Body of pancreas (tissue), 4 donors: ENCODE data around the gene KCTD4. TPM values are rescaled to one million over a fixed set of nuclear protein-coding genes. Genes with fewer than 3 reads are reported as not detected.
"Not testable (repeated sequence)": the region's sequence is repeated elsewhere in the genome, so short reads cannot be mapped to it uniquely, and the experiment has no call there.

Experiments
- ATAC-seq: fragments of 150-250 bp; one replicate; pipeline ENCODE4 v1.9.1; 2016
- DNase-seq, 4 donors: peaks; one replicate each; pipeline ENCODE4 v3.0.0-alpha.2; 2019
- H3K27ac ChIP-seq, 4 donors: fragments of 200-600 bp; sonication (generic); 1 replicate in 3 of 4; 2 replicates in 1 of 4; pipeline versions ENCODE4 v1.5.1 to v1.6.1; 2016 to 2019; ENCODE audit warnings: mild to moderate bottlenecking in 1 of 4, mixed read lengths in 1 of 4, moderate library complexity in 1 of 4
- H3K27me3 ChIP-seq, 2 donors: fragments of 200-600 bp; sonication (generic); one replicate each; pipeline ENCODE4 v1.6.0; 2016; ENCODE audit warnings: mild to moderate bottlenecking in 1 of 2
- H3K36me3 ChIP-seq, 2 donors: fragments of 200-600 bp; sonication (generic); replicated peaks in 1 of 2; 2 replicates each; pipeline ENCODE4 v1.5.1; 2016; ENCODE audit warnings: low read depth in 2 of 2; ENCODE audit not compliant: insufficient read depth in 1 of 2
- H3K4me1 ChIP-seq: fragments of 200-600 bp; sonication (generic); one replicate; pipeline ENCODE4 v1.6.0; 2016
- H3K4me3 ChIP-seq, 2 donors: fragments of 200-600 bp; sonication (generic); 1 replicate in 1 of 2; 2 replicates in 1 of 2; pipeline ENCODE4 v1.5.1; 2016 to 2019
- H3K9me3 ChIP-seq, 3 donors: fragments of 200-600 bp; sonication (generic); 1 replicate in 2 of 3; 2 replicates in 1 of 3; pipeline ENCODE4 v1.5.1; 2016
- CTCF ChIP-seq, 7 experiments: fragments of 450-650 bp in 4 of 7; fragments of 200-600 bp in 3 of 7; sonication (generic) in 3 of 7; IDR thresholded peaks; one replicate each; pipeline ENCODE4 v1.5.1; 2016 to 2019; ENCODE audit warnings: antibody characterized with exemption in 7 of 7
- POLR2A ChIP-seq, 3 donors: fragments of 450-650 bp; IDR thresholded peaks; one replicate each; pipeline ENCODE4 v1.6.1; 2016; ENCODE audit warnings: antibody characterized with exemption in 3 of 3, mild to moderate bottlenecking in 2 of 3
- WGBS, 2 donors: methylation state at CpG; one replicate each; pipeline ENCODE4 v1.1.5; 2017; 5-methylcytosine and 5-hydroxymethylcytosine counted together
- intact Hi-C: fragments of 100-400 bp; cut with DNase I; formaldehyde crosslinking; loops from one replicate; pipeline ENCODE4 v1.15.1; 2023
- total RNA-seq, 2 donors: library from RNA; depleted of rRNA; stranded (reverse); fragments of >200 nt; gene quantifications; one replicate each; pipeline ENCODE4 v1.1.0, GENCODE V29; 2016

The KCTD4 gene
- not detected for total RNA-seq

- no peaks in the 10 kb centered on the region for H3K36me3 ChIP-seq
- no peaks in the 10 kb centered on the region for H3K27me3 ChIP-seq
- TF ChIP-seq CTCF (IDR thresholded peaks at IDR 0.05) (no peak), POLR2A (IDR thresholded peaks at IDR 0.05) (no peak)
- H3K27ac ChIP-seq: no peak within 1 kb of the TSS
- intact Hi-C loops: no loop called here
- 83 to 89% methylated on average over 2 of the region's 2 CpGs for WGBS, 2 donors
- no peak within 1 kb of the TSS for H3K4me3 ChIP-seq
- ATAC-seq: no peak
- DNase-seq: no peak
- peaks cover 6% of the 10 kb centered on the region for H3K4me1 ChIP-seq
- H3K9me3 ChIP-seq: no peaks in the 10 kb centered on the region
Measured at GRCh38 chr13:45200701-45201232, at the start of gene KCTD4. KCTD4 (minus strand) TSS chr13:45201045; CDS start chr13:45194567, 6,478 bp downstream.

GRCh38 chr13:45249662-45250061 is 48.8 kb upstream of the KCTD4 start:
- ATAC-seq: no peak
- TF ChIP-seq POLR2A (IDR thresholded peaks at IDR 0.05): no peak
- TF ChIP-seq CTCF (IDR thresholded peaks at IDR 0.05): no peak
- 82 to 89% methylated on average over 3 of the region's 3 CpGs for WGBS, 2 donors
- Histone ChIP-seq H3K36me3 (no peaks in the 10 kb centered on the region), H3K27me3 (no peaks in the 10 kb centered on the region), H3K27ac (no peak overlapping the region), H3K4me3 (no peak overlapping the region), H3K9me3 (no peaks in the 10 kb centered on the region), H3K4me1 (no peaks in the 10 kb centered on the region)
- intact Hi-C loops: no loop called here
- no peak for DNase-seq

GRCh38 chr13:45244736-45245135 is 43.9 kb upstream of the KCTD4 start:
- H3K27me3 ChIP-seq, intact Hi-C loops, ATAC-seq, H3K4me1 ChIP-seq, H3K27ac ChIP-seq, H3K4me3 ChIP-seq, H3K36me3 ChIP-seq, DNase-seq, H3K9me3 ChIP-seq: not testable (repeated sequence)
- WGBS, 2 donors: 92 to 96% methylated on average over 7 of the region's 7 CpGs

- ATAC-seq (no peak), DNase-seq (no peak)
- TF ChIP-seq CTCF (IDR thresholded peaks at IDR 0.05) (no peak), POLR2A (IDR thresholded peaks at IDR 0.05) (no peak)
- WGBS, 2 donors: 84 to 86% methylated on average over 8 of the region's 8 CpGs
- no peaks in the 10 kb centered on the region for H3K27me3 ChIP-seq
- peaks cover 4% of the 10 kb centered on the region for H3K4me1 ChIP-seq
- H3K4me3 ChIP-seq: no peak overlapping the region
- H3K36me3 ChIP-seq: no peaks in the 10 kb centered on the region
- H3K9me3 ChIP-seq: no peaks in the 10 kb centered on the region
- H3K27ac ChIP-seq: no peak overlapping the region
- intact Hi-C loops: no loop called here
Measured at GRCh38 chr13:45243077-45243476, 42.2 kb upstream of the KCTD4 start.

- 84 to 94% methylated on average over 1 of the region's 1 CpG for WGBS, 2 donors
- intact Hi-C loops: no loop called here
Measured at GRCh38 chr13:45242524-45242923, 41.7 kb upstream of the KCTD4 start.

More at GRCh38 chr13:45242524-45242923, 41.7 kb upstream of the KCTD4 start:
- ATAC-seq: no peak
- TF ChIP-seq POLR2A (IDR thresholded peaks at IDR 0.05): no peak
- no peak for TF ChIP-seq CTCF (IDR thresholded peaks at IDR 0.05)
- no peak for DNase-seq
- H3K4me3 ChIP-seq: no peak overlapping the region
- no peaks in the 10 kb centered on the region for H3K9me3 ChIP-seq
- peaks cover 4% of the 10 kb centered on the region for H3K4me1 ChIP-seq
- H3K36me3 ChIP-seq: no peaks in the 10 kb centered on the region
- peak overlapping the region in 1 of 4 donors; percentile 14 for H3K27ac ChIP-seq
- H3K27me3 ChIP-seq: no peaks in the 10 kb centered on the region
